HG02623 (cell line): ENCODE measurements around the gene GUCY2D.

Experiments
- ATAC-seq: cut with Tn5 transposase; IDR thresholded peaks from one replicate; pipeline ENCODE4 v1.9.1; 2021; ENCODE audit warnings: moderate library complexity; ENCODE audit not compliant: unreplicated experiment

Gene GUCY2D

DNA sequence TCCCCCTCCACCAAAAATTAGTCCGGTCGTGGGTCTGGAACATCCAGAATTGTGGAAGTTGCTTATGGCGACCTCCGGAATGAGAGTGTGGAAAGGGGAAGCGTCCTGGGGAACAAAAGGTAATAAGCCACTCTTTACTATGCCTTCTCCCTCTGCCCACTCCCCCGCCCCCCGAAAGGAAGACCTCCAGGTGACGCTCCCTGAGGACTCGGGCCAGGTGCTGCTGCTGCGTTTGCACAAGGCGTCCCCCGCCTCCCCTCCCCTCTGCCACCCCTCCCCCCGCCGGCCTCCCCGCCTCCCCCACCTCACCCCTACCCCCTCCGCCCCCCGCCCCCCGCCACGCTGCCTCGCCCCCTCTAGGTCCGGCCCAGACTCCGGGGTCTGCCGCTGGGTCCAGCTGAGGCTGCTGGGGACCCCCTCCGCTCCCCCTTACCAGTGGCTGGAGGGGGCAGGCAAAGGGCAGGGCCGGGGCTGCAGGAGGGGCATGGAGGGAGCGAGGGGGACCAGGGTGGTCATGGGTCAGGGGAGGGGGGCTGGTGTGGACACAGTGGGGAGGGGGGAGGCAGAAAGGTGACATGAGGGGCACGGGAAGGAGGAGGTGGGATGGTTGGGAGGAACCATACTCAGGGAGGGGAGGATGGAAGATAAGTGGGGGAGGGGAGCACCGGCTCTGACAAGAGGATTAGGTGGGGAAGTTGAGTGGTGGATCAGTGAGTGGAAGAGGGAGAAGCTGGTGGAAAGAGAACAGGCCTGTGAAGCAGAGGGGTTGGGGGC lies 61.5 kb downstream of the GUCY2D start:
- no peak for ATAC-seq

DNA sequence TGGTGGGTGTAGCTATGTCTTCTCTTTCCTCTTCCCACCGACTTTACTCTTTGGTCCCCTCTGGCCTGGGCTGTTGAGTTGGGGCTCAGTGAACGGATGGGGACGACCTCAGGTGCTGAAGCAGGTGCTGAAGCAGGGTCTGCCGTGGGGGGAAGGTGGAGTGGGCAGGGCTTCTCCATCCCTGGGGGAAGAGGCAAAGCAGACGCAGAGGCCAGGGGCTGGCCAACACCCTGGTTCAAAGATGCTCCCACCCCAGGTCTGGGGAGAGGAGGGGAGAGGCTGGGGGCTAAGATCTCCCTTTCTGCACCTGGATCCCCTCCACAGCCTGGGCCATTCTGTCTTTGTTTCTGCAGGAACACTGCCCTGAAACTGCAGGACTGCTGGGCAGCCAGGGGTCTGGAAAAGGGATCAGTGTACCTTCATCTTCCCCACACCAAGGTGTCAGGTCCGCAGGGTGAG lies 62.2 kb downstream of the GUCY2D start:
- no peak for ATAC-seq

DNA sequence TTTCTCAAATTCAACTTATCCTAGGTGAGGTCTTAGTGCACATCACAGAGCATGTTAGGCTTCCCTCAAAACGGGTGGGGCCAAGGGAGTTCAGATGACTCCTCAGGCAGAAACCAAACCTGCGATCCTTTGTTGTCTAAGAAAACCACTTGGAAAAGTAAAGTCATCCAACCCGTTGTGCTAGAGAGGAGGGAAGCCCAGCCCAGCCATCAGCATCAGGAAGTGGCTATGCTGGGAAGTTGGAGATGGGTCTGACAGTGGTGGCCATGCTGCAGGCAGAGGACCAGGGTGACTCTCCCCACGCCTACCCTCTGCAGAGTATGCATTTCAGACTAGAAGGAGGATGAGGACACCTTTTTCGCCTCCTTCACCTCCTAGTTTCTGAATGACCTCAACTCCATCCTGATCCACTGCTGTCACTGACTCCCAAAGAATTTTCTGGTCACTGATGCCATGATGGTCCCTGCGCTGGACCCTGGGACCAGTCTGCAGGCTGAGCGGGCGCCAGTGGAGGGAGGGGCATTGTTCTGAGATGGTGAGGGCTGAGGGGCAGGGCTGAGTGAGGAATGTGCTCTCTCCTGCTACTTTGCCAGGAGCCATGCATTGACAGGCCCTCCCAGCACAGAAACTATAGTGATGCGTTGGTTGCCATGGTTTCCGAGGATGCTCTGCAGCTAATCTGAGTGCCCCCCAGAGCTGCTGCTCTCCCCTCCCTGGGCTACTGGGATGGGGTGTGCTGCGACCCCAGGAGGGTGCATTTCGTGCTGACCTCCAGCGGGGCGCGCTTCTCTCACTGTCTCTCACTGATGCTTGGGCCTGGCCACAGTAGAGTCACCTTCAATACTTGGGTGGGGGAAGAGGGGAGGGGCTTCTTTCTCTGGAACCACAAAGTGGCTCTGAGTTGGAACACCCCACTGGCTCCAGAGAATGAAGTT lies 64.7 kb downstream of the GUCY2D start:
- ATAC-seq = no peak

DNA sequence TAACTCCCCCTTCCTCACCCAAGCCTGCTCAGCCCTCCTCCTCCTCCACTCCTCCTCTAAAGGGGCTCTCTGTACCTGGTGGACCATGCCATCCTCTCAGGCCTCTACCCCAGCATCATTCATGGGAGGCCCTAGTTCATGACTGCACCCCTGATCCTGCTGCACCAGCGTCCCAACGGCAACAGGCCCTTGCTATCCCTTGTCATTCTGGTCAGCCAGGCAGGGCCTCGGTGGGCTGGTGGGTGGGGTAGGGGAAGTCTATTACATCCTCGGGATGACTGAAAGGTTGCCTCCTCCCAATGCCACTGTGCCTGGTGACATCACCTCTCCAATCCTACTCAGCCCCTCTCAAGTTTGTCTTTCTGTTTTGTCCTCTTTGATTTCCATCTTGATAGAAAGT lies 65.4 kb downstream of the GUCY2D start:
- no peak for ATAC-seq

DNA sequence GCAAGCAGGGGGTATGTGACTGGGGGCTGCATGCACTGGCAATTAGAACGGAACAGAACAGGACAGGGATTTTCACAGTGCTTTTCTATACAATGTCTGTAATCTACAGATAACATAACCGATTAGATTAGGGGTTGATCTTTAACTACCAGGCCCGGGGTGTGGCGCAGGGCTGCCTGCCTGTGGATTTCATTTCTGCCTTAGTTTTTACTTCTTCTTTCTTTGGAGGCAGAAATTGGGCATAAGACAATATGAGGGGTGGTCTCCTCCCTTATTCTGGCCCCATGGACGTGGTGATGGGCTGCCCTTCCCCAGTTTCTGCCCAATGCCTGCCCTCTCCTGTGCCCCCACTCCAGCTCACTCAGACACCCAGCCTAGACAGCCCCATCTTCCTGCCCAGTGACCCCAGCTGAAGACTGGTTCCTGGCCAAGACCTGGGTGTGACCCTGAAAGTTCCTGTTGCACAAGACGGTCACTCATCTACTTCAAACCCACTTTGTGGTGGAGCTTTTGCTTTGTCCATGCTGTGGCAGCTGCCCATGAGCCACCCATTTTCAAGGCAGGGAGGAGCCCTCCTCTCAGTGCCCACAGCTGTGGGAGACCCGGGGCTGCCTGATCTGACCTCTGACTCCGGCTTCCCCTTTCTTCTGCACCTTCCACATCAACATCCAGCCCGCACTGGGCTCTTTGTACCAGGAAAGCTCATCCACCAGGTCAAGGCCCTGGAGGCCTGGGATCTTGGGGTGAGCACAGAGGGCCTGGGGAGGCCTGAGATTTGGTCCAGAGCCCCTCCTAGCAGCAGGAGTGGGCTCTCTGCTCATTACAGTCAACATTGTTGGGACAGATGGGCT lies 66.5 kb downstream of the GUCY2D start:
- no peak for ATAC-seq

DNA sequence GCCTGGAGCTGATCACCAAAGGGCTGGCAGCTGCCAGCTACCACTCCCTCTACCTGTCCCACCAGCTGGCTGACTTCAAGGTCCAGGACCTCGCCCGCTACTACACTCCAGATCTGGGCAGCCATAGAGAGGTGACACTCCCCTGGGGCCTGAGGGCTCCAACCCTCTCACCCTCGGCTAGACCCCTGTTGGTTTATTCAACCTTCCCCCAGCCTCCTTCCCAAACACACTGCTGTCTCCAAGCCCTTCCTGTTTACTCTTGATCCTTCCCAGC lies 67.1 kb downstream of the GUCY2D start:
- ATAC-seq = no peak
